ENCODE results near the gene HDGFL3.

DNA sequence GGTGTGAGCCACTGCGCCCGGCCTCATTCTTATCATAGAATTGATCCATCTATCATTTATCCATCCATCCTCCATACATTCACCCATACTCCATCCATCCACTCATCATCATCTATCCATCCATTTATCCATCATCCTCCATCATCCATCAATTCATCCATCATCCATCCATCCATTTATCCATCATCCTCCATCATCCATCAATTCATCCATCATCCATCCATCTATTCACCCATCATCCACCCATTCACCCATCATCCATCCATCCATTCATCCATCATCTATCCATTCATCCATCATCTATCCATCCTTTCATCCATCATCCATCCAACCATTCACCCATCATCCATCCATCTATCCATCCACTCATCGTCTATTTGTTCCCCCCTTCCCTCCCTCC is 96.5 kb downstream of the HDGFL3 start:
- TF ChIP-seq, protein P1, sequence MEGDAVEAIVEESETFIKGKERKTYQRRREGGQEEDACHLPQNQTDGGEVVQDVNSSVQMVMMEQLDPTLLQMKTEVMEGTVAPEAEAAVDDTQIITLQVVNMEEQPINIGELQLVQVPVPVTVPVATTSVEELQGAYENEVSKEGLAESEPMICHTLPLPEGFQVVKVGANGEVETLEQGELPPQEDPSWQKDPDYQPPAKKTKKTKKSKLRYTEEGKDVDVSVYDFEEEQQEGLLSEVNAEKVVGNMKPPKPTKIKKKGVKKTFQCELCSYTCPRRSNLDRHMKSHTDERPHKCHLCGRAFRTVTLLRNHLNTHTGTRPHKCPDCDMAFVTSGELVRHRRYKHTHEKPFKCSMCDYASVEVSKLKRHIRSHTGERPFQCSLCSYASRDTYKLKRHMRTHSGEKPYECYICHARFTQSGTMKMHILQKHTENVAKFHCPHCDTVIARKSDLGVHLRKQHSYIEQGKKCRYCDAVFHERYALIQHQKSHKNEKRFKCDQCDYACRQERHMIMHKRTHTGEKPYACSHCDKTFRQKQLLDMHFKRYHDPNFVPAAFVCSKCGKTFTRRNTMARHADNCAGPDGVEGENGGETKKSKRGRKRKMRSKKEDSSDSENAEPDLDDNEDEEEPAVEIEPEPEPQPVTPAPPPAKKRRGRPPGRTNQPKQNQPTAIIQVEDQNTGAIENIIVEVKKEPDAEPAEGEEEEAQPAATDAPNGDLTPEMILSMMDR (IDR thresholded peaks at IDR 0.05 in 2 of 3, conservative IDR thresholded peaks at IDR 0.05 in 1 of 3; ENCODE audit: control insufficient read depth in 2 of 3, extremely low read depth in 1 of 3, insufficient read depth in 1 of 3, low read depth in 3 of 3, low read length in 3 of 3) = no peak
- TF ChIP-seq NFYB (IDR thresholded peaks at IDR 0.05; ENCODE audit: insufficient read depth, low read depth, low read length) = no peak
- TF ChIP-seq, protein P2, sequence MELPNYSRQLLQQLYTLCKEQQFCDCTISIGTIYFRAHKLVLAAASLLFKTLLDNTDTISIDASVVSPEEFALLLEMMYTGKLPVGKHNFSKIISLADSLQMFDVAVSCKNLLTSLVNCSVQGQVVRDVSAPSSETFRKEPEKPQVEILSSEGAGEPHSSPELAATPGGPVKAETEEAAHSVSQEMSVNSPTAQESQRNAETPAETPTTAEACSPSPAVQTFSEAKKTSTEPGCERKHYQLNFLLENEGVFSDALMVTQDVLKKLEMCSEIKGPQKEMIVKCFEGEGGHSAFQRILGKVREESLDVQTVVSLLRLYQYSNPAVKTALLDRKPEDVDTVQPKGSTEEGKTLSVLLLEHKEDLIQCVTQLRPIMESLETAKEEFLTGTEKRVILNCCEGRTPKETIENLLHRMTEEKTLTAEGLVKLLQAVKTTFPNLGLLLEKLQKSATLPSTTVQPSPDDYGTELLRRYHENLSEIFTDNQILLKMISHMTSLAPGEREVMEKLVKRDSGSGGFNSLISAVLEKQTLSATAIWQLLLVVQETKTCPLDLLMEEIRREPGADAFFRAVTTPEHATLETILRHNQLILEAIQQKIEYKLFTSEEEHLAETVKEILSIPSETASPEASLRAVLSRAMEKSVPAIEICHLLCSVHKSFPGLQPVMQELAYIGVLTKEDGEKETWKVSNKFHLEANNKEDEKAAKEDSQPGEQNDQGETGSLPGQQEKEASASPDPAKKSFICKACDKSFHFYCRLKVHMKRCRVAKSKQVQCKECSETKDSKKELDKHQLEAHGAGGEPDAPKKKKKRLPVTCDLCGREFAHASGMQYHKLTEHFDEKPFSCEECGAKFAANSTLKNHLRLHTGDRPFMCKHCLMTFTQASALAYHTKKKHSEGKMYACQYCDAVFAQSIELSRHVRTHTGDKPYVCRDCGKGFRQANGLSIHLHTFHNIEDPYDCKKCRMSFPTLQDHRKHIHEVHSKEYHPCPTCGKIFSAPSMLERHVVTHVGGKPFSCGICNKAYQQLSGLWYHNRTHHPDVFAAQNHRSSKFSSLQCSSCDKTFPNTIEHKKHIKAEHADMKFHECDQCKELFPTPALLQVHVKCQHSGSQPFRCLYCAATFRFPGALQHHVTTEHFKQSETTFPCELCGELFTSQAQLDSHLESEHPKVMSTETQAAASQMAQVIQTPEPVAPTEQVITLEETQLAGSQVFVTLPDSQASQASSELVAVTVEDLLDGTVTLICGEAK (IDR thresholded peaks at IDR 0.05; ENCODE audit: borderline replicate concordance) = no peak
- TF ChIP-seq ZZZ3 (IDR thresholded peaks at IDR 0.05; ENCODE audit: control insufficient read depth, insufficient read length, low read depth) = no peak
- no peak for TF ChIP-seq POLR2A (IDR thresholded peaks at IDR 0.05; ENCODE audit: low read depth, low read length)
- no peak for TF ChIP-seq RCOR1 (conservative IDR thresholded peaks at IDR 0.05; ENCODE audit: low read depth, low read length)
- TF ChIP-seq RELA (IDR thresholded peaks at IDR 0.05; ENCODE audit: borderline replicate concordance, partially characterized antibody) = no peak
- TF ChIP-seq TAF1 (IDR thresholded peaks at IDR 0.05; ENCODE audit: borderline replicate concordance, low read depth, low read length) = no peak
- TF ChIP-seq HDAC2 (IDR thresholded peaks at IDR 0.05) = no peak
- TF ChIP-seq SPI1 (IDR thresholded peaks at IDR 0.05; ENCODE audit: borderline replicate concordance, insufficient read depth, low read depth, low read length) = no peak
- TF ChIP-seq JUND (IDR thresholded peaks at IDR 0.05; ENCODE audit: low read depth, low read length) = no peak
